Thyroid gland (tissue), 4 donors: ENCODE results near the gene LRP10.

ENCODE experiments used
- CTCF ChIP-seq, 6 experiments: fragments of 200-600 bp in 3 of 6; fragments of 450-650 bp in 3 of 6; sonication (generic) in 3 of 6; IDR thresholded peaks; one replicate each; pipeline ENCODE4 v1.5.1; 2016 to 2019; ENCODE audit warnings: antibody characterized with exemption in 6 of 6, mild to moderate bottlenecking in 2 of 6, inconsistent platforms in 1 of 6, moderate library complexity in 1 of 6
- POLR2A ChIP-seq, 2 donors: fragments of 450-650 bp; IDR thresholded peaks; one replicate each; pipeline ENCODE4 v1.6.1; 2017; ENCODE audit warnings: antibody characterized with exemption in 2 of 2, mild to moderate bottlenecking in 2 of 2, moderate library complexity in 1 of 2

GRCh38 chr14:22852599-22852939, 19.0 kb upstream of the LRP10 start:
- TF ChIP-seq CTCF (IDR thresholded peaks at IDR 0.05): no peak
- no peak for TF ChIP-seq POLR2A (IDR thresholded peaks at IDR 0.05)
